GM12801 (cell line): ENCODE data around the gene HOXA13.

Experiments
- CTCF ChIP-seq: IDR thresholded peaks from one replicate; pipeline ENCODE4 v1.5.1; 2011; ENCODE audit warnings: control low read depth; ENCODE audit not compliant: insufficient read length; ENCODE audit errors: extremely low read depth

HOXA13 gene

DNA sequence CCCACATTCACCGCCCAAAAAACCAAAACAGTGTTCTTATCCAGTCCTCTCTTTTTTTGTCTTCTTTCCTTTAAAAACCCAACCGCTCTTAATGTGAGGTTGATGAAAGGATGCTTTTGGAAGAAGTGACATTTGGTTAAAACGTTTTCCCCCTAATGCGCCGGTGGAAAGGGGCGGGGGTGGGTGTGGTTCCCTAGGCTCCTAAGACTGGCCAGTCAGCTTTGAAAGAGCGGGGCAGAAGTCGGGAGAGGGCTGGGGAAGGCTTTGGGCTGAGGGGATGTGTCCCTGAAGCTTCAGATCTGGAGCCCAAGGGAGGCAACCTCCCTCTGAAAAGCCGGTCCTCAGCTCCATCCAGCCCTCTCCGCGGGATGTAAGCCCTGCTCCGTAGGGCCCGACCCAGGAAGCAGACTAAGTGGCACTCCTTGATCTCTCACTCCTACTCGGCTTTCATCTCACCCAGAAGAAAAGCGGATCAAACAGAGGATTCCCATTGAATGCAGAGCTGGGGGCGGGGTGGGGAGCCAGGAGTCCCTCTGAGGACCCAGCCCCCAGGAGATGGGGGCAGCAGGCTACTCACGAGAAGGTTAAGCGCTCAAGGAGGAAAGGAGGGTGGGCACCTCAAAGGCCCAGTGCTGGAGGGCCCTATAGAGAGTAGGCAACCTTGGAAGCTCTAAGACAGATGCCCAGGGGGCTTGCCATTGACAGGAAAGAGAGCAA, 40.3 kb upstream of the HOXA13 start:
- TF ChIP-seq CTCF = no peak

GRCh38 chr7:27239387-27240014, 39.6 kb upstream of the HOXA13 start:
- TF ChIP-seq CTCF = no peak

- no peak for TF ChIP-seq CTCF
Measured at GRCh38 chr7:27238979-27239386, 39.1 kb upstream of the HOXA13 start.

- TF ChIP-seq CTCF = no peak
Measured at GRCh38 chr7:27237735-27238334, 37.9 kb upstream of the HOXA13 start.

GRCh38 chr7:27235387-27236311, 35.8 kb upstream of the HOXA13 start:
- TF ChIP-seq CTCF = no peak

DNA sequence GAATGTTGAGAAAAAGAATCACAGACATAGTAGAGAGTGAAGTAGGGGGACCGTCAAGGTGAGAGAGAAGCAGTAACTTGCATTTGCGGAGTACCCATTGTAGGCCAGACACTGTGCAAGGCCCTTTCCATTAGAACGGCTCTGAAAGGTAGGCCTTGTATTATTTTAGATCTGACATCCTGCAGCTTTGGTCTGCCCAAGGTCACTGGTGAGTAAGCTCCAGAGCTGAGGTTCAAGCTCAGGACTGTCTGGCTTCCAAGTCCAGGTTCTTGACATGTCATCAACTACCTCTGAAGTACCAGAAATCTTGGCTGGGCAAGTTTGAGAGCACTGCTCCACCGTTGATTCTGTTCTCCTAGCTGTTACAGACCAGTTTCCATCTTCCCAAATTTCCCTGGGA, 29.6 kb upstream of the HOXA13 start:
- TF ChIP-seq CTCF = no peak
